DOHH2 (cell line): ENCODE measurements around the gene GALNT3.

Source experiments
- H3F3A ChIP-seq: fragments of 200-600 bp; sonication (generic), shearing (Covaris generic); 2 replicates; pipeline ENCODE4 v1.6.0; 2016; ENCODE audit warnings: antibody characterized with exemption, mild to moderate bottlenecking; ENCODE audit not compliant: control insufficient read depth, insufficient read depth
- H3K27ac ChIP-seq: fragments of 200-600 bp; sonication (generic); 2 replicates; pipeline ENCODE4 v1.5.1; 2014; ENCODE audit warnings: low read depth, mild to moderate bottlenecking, low read length, moderate library complexity
- H3K27me3 ChIP-seq: fragments of 200-600 bp; sonication (generic); 2 replicates; pipeline ENCODE4 v1.6.1; 2014; ENCODE audit warnings: mild to moderate bottlenecking, low read length, mixed read lengths; ENCODE audit not compliant: control insufficient read depth
- H3K36me3 ChIP-seq: fragments of 200-600 bp; sonication (generic); 2 replicates; pipeline ENCODE4 v1.6.1; 2014; ENCODE audit warnings: mild to moderate bottlenecking, low read length, moderate library complexity, mixed read lengths; ENCODE audit not compliant: control insufficient read depth
- H3K4me1 ChIP-seq: fragments of 200-600 bp; sonication (generic); 2 replicates; pipeline ENCODE4 v1.6.1; 2014; ENCODE audit warnings: mild to moderate bottlenecking, low read length, mixed read lengths; ENCODE audit not compliant: control insufficient read depth
- H3K4me2 ChIP-seq: fragments of 200-600 bp; sonication (generic); 2 replicates; pipeline ENCODE4 v1.6.0; 2014; ENCODE audit warnings: mild to moderate bottlenecking, low read length, moderate library complexity
- H3K4me3 ChIP-seq: fragments of 200-600 bp; sonication (generic); 2 replicates; pipeline ENCODE4 v1.5.1; 2014; ENCODE audit warnings: mild to moderate bottlenecking, low read length, mixed read lengths
- H3K79me2 ChIP-seq: fragments of 200-600 bp; sonication (generic); 2 replicates; pipeline ENCODE4 v1.6.1; 2014; ENCODE audit warnings: mild to moderate bottlenecking, low read length, mixed read lengths; ENCODE audit not compliant: control insufficient read depth
- H3K9me2 ChIP-seq: fragments of 200-600 bp; sonication (generic); replicated peaks from 2 replicates; pipeline ENCODE4 v1.6.1; 2014; ENCODE audit warnings: mild to moderate bottlenecking, low read length, mixed read lengths; ENCODE audit not compliant: control insufficient read depth
- H3K9me3 ChIP-seq: fragments of 200-600 bp; sonication (generic); 2 replicates; pipeline ENCODE4 v1.6.1; 2014; ENCODE audit warnings: antibody characterized with exemption, low read length, mixed read lengths; ENCODE audit not compliant: control insufficient read depth, insufficient read depth
- H4K20me1 ChIP-seq: fragments of 200-600 bp; sonication (generic); 2 replicates; pipeline ENCODE4 v1.6.0; 2014; ENCODE audit warnings: low read depth, mild to moderate bottlenecking, antibody characterized with exemption, low read length, moderate library complexity; ENCODE audit not compliant: control insufficient read depth, insufficient read depth
- CTCF ChIP-seq: fragments of 200-600 bp; sonication (generic); IDR thresholded peaks from one replicate; pipeline ENCODE4 v1.5.1; 2014; ENCODE audit warnings: antibody characterized with exemption, mild to moderate bottlenecking, low read depth, low read length; ENCODE audit not compliant: poor library complexity, severe bottlenecking
- EZH2phosphoT487 ChIP-seq: fragments of 200-600 bp; sonication (generic); IDR thresholded peaks from 2 replicates; pipeline ENCODE4 v1.6.1; 2017; ENCODE audit warnings: borderline replicate concordance, mild to moderate bottlenecking, antibody characterized with exemption, low read length, moderate library complexity, mixed read lengths

The GALNT3 gene

GRCh38 chr2:165762723-165763122 lies 31.3 kb downstream of the GALNT3 start:
- Histone ChIP-seq H3K4me3 (no peak overlapping the region), H3K27ac (no peak overlapping the region), H3K27me3 (no peaks in the 10 kb centered on the region), H3K4me1 (peaks cover 4% of the 10 kb centered on the region; the same call in 1 of the 2 replicates), H3K9me3 (no peaks in the 10 kb centered on the region), H4K20me1 (no peaks in the 10 kb centered on the region), H3K36me3 (no peaks in the 10 kb centered on the region), H3F3A (no peaks in the 10 kb centered on the region), H3K4me2 (no peak overlapping the region), H3K79me2 (no peaks in the 10 kb centered on the region), H3K9me2 (no peaks in the 10 kb centered on the region)
- TF ChIP-seq EZH2phosphoT487 (no peak), CTCF (no peak)

DNA sequence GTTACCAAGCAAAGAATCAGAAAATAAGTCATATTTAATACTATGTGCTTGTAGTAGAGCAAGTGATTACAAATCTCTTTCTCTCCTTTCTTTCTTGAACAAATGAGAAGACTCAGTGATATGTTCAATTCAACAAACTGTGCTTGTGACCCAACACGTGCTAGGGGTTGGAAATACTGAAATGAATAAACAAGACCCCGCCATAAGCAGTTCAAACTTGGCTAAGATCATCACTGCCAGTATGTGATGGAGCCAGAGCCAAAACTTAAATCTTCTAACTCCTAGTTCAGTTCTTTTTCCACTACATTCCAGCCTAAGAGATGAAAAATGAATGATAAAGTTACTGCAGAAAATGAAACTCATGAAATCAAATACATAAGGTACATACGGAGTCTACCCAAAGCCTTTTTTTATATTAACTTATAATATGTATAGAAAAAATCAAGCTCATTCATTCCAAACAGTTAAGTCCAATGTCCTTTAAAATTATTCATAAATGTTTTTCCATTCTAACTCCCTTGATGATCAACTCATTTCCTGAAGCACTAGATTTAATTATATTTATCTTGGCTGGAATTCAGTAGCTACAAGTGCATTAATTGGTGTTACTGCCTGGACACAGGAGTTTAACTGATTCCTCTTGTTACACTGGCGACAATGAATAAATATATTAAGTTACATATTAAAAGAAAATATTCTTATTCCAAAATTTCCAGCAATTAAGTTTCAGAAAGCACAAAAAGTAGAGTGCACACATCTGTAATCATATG lies 36.0 kb downstream of the GALNT3 start:
- Histone ChIP-seq H3K27ac (no peak overlapping the region), H3F3A (no peaks in the 10 kb centered on the region), H4K20me1 (no peaks in the 10 kb centered on the region), H3K4me3 (no peak overlapping the region), H3K9me3 (no peaks in the 10 kb centered on the region), H3K79me2 (no peaks in the 10 kb centered on the region), H3K9me2 (no peaks in the 10 kb centered on the region), H3K27me3 (no peaks in the 10 kb centered on the region), H3K4me1 (peaks cover 4% of the 10 kb centered on the region; the same call in 1 of the 2 replicates), H3K4me2 (no peak overlapping the region), H3K36me3 (no peaks in the 10 kb centered on the region)
- TF ChIP-seq EZH2phosphoT487: no peak
- no peak for TF ChIP-seq CTCF

- Histone ChIP-seq H3K9me3 (no peaks in the 10 kb centered on the region), H3F3A (no peaks in the 10 kb centered on the region), H3K4me1 (peaks cover 12% of the 10 kb centered on the region), H3K36me3 (no peaks in the 10 kb centered on the region), H4K20me1 (no peaks in the 10 kb centered on the region), H3K9me2 (no peaks in the 10 kb centered on the region), H3K27me3 (no peaks in the 10 kb centered on the region), H3K4me3 (no peak overlapping the region), H3K27ac (no peak overlapping the region), H3K4me2 (no peak overlapping the region), H3K79me2 (no peaks in the 10 kb centered on the region)
- TF ChIP-seq EZH2phosphoT487: no peak
- no peak for TF ChIP-seq CTCF
These were observed 47.5 kb downstream of the GALNT3 start for GRCh38 chr2:165746501-165746900.
